22Rv1 (cell line): ENCODE measurements around the gene TCP11L1.
A peak's percentile ranks its signal among the peaks of the same experiment; 100 is the strongest.

Experiments
- H3K27ac ChIP-seq: fragments of 450-650 bp; 2 replicates; pipeline ENCODE4 v1.5.1; 2017
- ZFX ChIP-seq: fragments of 450-650 bp; IDR thresholded peaks from 2 replicates; pipeline ENCODE4 v1.6.1; 2017; ENCODE audit warnings: antibody characterized with exemption, borderline replicate concordance
- TF ChIP-seq, protein P1 (sequence below): fragments of 450-650 bp; IDR thresholded peaks from 2 replicates; pipeline ENCODE4 v1.5.1; 2017; ENCODE audit warnings: mild to moderate bottlenecking

Gene TCP11L1

GRCh38 chr11:33033493-33033892, 5.9 kb upstream of the TCP11L1 start:
- no peak overlapping the region for H3K27ac ChIP-seq
- TF ChIP-seq, protein P1, sequence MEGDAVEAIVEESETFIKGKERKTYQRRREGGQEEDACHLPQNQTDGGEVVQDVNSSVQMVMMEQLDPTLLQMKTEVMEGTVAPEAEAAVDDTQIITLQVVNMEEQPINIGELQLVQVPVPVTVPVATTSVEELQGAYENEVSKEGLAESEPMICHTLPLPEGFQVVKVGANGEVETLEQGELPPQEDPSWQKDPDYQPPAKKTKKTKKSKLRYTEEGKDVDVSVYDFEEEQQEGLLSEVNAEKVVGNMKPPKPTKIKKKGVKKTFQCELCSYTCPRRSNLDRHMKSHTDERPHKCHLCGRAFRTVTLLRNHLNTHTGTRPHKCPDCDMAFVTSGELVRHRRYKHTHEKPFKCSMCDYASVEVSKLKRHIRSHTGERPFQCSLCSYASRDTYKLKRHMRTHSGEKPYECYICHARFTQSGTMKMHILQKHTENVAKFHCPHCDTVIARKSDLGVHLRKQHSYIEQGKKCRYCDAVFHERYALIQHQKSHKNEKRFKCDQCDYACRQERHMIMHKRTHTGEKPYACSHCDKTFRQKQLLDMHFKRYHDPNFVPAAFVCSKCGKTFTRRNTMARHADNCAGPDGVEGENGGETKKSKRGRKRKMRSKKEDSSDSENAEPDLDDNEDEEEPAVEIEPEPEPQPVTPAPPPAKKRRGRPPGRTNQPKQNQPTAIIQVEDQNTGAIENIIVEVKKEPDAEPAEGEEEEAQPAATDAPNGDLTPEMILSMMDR: no peak
- no peak for TF ChIP-seq ZFX

GRCh38 chr11:33035011-33035410, 4.4 kb upstream of the TCP11L1 start:
- TF ChIP-seq ZFX: no peak
- TF ChIP-seq, protein P1: no peak

DNA sequence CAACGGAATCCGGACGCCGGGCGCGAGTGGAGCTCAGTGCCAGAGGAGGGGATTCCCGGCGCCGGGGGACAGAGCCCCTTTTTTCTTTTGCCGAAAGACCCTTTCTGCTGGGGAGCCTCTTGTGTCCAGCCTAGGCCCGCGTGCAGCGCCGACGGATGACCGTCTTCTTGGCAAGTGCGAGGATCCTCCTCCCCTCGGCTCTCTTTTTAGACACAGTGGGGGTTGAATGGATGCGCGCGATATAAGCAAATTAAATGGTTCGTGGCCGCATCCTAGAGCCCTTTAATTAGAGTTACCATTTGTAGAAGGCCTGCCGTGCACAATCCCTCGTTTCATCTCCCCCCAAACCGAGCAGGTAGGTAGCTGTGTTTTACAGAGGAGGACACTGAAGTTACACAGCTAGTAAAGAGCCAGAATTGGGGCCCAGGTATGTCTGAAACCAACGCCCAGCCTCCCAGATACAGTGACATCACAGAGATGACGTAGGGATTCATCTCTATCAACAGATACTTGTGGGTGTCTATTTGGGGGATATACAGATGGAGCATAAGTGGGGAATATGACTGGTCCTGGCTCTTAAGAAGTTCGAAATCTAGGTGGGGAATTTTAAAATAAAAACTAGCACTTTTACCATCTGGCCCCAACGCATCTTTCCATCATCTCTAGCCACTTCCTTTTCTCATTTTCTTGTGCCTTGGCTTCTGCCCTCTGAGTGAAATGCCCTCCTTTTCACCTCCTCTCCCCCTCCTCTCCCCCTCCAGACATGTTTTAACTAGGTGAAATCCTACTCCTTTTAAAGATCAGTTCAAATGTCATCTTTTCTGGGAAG, 875 bp downstream of the TCP11L1 start:
- H3K27ac ChIP-seq: peak overlapping the region; percentile 95
- no peak for TF ChIP-seq ZFX
- TF ChIP-seq, protein P1: no peak

More at GRCh38 chr11:33035011-33035410, 4.4 kb upstream of the TCP11L1 start:
- no peak overlapping the region for H3K27ac ChIP-seq

- no peak overlapping the region for H3K27ac ChIP-seq
Observed at GRCh38 chr11:33040862-33041453, 1.6 kb downstream of the TCP11L1 start.

GRCh38 chr11:33043221-33043830, 4.0 kb downstream of the TCP11L1 start:
- TF ChIP-seq ZFX: no peak
- TF ChIP-seq, protein P1: no peak
- no peak overlapping the region for H3K27ac ChIP-seq

More at GRCh38 chr11:33040862-33041453, 1.6 kb downstream of the TCP11L1 start:
- no peak for TF ChIP-seq ZFX
- TF ChIP-seq, protein P1: no peak

- no peak overlapping the region for H3K27ac ChIP-seq
- TF ChIP-seq ZFX: no peak
- TF ChIP-seq, protein P1: no peak
Observed at GRCh38 chr11:33044285-33044756, 4.9 kb downstream of the TCP11L1 start.
